HCT116 (cell line): ENCODE data around the gene SNED1. TPM values are rescaled to one million over a fixed set of nuclear protein-coding genes. Genes with fewer than 3 reads are reported as not detected.

Experiments used
- ATAC-seq: fragments of 200-7000 bp; cut with Tn5 transposase; 2 replicates; pipeline ENCODE4 v1.9.1; 2020; ENCODE audit warnings: mild to moderate bottlenecking, moderate library complexity
- BruUV-seq: library from RNA; stranded (reverse); fragments of 400-500 nt; replicated peaks from 2 replicates; lab custom pipeline; 2021; lab: Mats Ljungman, UMichigan
- CTCF ChIA-PET: fragments of 300-600 bp; sonication (Branson Sonifier 250); formaldehyde crosslinking; loops from one replicate; lab custom pipeline; 2021; ENCODE audit warnings: antibody characterized with exemption; lab: Charles Lee
- POLR2A ChIA-PET: fragments of 300-600, 350-600 bp; sonication (Branson Sonifier 250); formaldehyde crosslinking; loops from one replicate; lab custom pipeline; 2021; ENCODE audit warnings: antibody characterized with exemption; lab: Charles Lee
- RAD21 ChIA-PET, 2 experiments: fragments of 300-600 bp; sonication (Branson Sonifier 250); formaldehyde crosslinking; loops; one replicate each; lab custom pipeline; 2023; ENCODE audit warnings: low total read pairs in 2 of 2; ENCODE audit not compliant: uncharacterized antibody in 2 of 2, unreplicated experiment in 2 of 2, low non-redundant PET in 1 of 2; lab: Charles Lee
- DNase-seq: peaks from one replicate; pipeline ENCODE4 v3.0.0-alpha.2; 2010; ENCODE audit warnings: low read depth, low spot score
- H2AFZ ChIP-seq: fragments of 200-600 bp; shearing (Covaris generic), sonication (generic); 2 replicates; pipeline ENCODE4 v1.6.1; 2017; ENCODE audit warnings: low read depth, mixed run types, mixed read lengths, antibody characterized with exemption, low read length; ENCODE audit not compliant: poor library complexity, severe bottlenecking
- H3K27ac ChIP-seq: 2 replicates; pipeline ENCODE4 v1.5.1; 2012; ENCODE audit warnings: low read depth, low read length
- H3K27me3 ChIP-seq: fragments of 200-600 bp; sonication (generic); 2 replicates; pipeline ENCODE4 v1.6.1; 2016; ENCODE audit warnings: mixed run types, low read length, mixed read lengths; ENCODE audit not compliant: insufficient read depth
- H3K36me3 ChIP-seq, 2 experiments: fragments of 200-500 bp in 1 of 2; fragments of 200-600 bp in 1 of 2; sonication (Bioruptor generic) in 1 of 2; sonication (generic) in 1 of 2; 2 replicates each; pipeline versions ENCODE4 v1.5.1 to v1.6.1; 2014 to 2016; ENCODE audit warnings: low read length in 2 of 2, inconsistent platforms in 1 of 2, mixed read lengths in 1 of 2, mixed run types in 1 of 2; ENCODE audit not compliant: insufficient read depth in 2 of 2, control insufficient read depth in 1 of 2
- H3K4me1 ChIP-seq, 2 experiments: fragments of 200-600 bp in 1 of 2; sonication (generic) in 1 of 2; 2 replicates each; pipeline versions ENCODE4 v1.5.1 to v1.6.1; 2012 to 2017; ENCODE audit warnings: low read length in 2 of 2, inconsistent platforms in 1 of 2, mild to moderate bottlenecking in 1 of 2, mixed read lengths in 1 of 2, mixed run types in 1 of 2, moderate library complexity in 1 of 2; ENCODE audit not compliant: insufficient read depth in 2 of 2, control insufficient read depth in 1 of 2
- H3K4me2 ChIP-seq: fragments of 200-600 bp; sonication (generic); 2 replicates; pipeline ENCODE4 v1.6.1; 2017; ENCODE audit warnings: mixed run types, low read length, mixed read lengths
- H3K4me3 ChIP-seq, 2 experiments: fragments of 200-600 bp in 1 of 2; sonication (generic) in 1 of 2; replicated peaks in 1 of 2; 2 replicates each; pipeline ENCODE4 v1.5.1; 2011 to 2016; ENCODE audit warnings: low read length in 2 of 2, control low read depth in 1 of 2, low read depth in 1 of 2, mild to moderate bottlenecking in 1 of 2, mixed read lengths in 1 of 2, mixed run types in 1 of 2
- H3K79me2 ChIP-seq: fragments of 200-600 bp; sonication (generic); 2 replicates; pipeline ENCODE4 v1.6.1; 2017; ENCODE audit warnings: mild to moderate bottlenecking, mixed run types, low read length, moderate library complexity, mixed read lengths; ENCODE audit not compliant: insufficient read depth
- H3K9ac ChIP-seq: fragments of 200-600 bp; sonication (generic); 2 replicates; pipeline ENCODE4 v1.6.1; 2016; ENCODE audit warnings: low read length, mixed read lengths
- H3K9me2 ChIP-seq: fragments of 200-600 bp; sonication (generic), shearing (Covaris generic); 2 replicates; pipeline ENCODE4 v1.6.1; 2017; ENCODE audit warnings: mixed run types, mild to moderate bottlenecking, moderate library complexity; ENCODE audit not compliant: insufficient read depth
- H3K9me3 ChIP-seq, 2 experiments: fragments of 200-500 bp in 1 of 2; fragments of 200-600 bp in 1 of 2; sonication (Bioruptor generic) in 1 of 2; sonication (generic) in 1 of 2; 2 replicates each; pipeline ENCODE4 v1.6.1; 2014 to 2017; ENCODE audit warnings: low read length in 2 of 2, mixed read lengths in 2 of 2, inconsistent platforms in 1 of 2, low read depth in 1 of 2, mild to moderate bottlenecking in 1 of 2, mixed run types in 1 of 2, moderate library complexity in 1 of 2; ENCODE audit not compliant: control insufficient read depth in 1 of 2, insufficient read depth in 1 of 2
- H4K20me1 ChIP-seq: fragments of 200-600 bp; sonication (generic), shearing (Covaris generic); 2 replicates; pipeline ENCODE4 v1.6.1; 2017; ENCODE audit warnings: mixed run types, mild to moderate bottlenecking, moderate library complexity; ENCODE audit not compliant: insufficient read depth
- EGR1 ChIP-seq: IDR thresholded peaks from 2 replicates; pipeline ENCODE4 v1.6.1; 2012; ENCODE audit warnings: low read depth
- ELF1 ChIP-seq: IDR thresholded peaks from 2 replicates; pipeline ENCODE4 v1.6.1; 2012; ENCODE audit warnings: low read depth, borderline replicate concordance
- FOSL1 ChIP-seq: IDR thresholded peaks from 2 replicates; pipeline ENCODE4 v1.6.1; 2012; ENCODE audit warnings: low read depth
- JUND ChIP-seq: IDR thresholded peaks from 2 replicates; pipeline ENCODE4 v1.6.1; 2012
- POLR2A ChIP-seq: IDR thresholded peaks from 2 replicates; pipeline ENCODE4 v1.7.0; 2011; ENCODE audit warnings: borderline replicate concordance; ENCODE audit not compliant: insufficient read depth, insufficient read length; ENCODE audit errors: extremely low read depth
- POLR2AphosphoS5 ChIP-seq: IDR thresholded peaks from 2 replicates; pipeline ENCODE4 v1.6.1; 2011; ENCODE audit warnings: mild to moderate bottlenecking, low read depth, low read length, moderate library complexity
- RAD21 ChIP-seq: IDR thresholded peaks from 2 replicates; pipeline ENCODE4 v1.6.1; 2012; ENCODE audit warnings: low read depth, mild to moderate bottlenecking
- ZFX ChIP-seq: fragments of 450-650 bp; IDR thresholded peaks from 2 replicates; pipeline ENCODE4 v1.6.1; 2017
- ZNF274 ChIP-seq: fragments of 200-500 bp; sonication (Bioruptor generic); IDR thresholded peaks from 2 replicates; pipeline ENCODE4 v1.6.1; 2014; ENCODE audit warnings: mild to moderate bottlenecking, low read depth, low read length, inconsistent platforms
- intact Hi-C: fragments of 100-400 bp; cut with micrococcal nuclease; formaldehyde crosslinking; loops from 2 replicates; pipeline ENCODE4 v1.10.0; 2022
- total RNA-seq: library from RNA; stranded (reverse); gene quantifications from one replicate; pipeline ENCODE4 v1.2.1, GENCODE V29; 2021; ENCODE audit not compliant: unreplicated experiment
- TF ChIP-seq, protein P1 (sequence below): IDR thresholded peaks from 2 replicates; pipeline ENCODE4 v1.6.1; 2012; ENCODE audit warnings: low read depth
- TF ChIP-seq, protein P2 (sequence below): IDR thresholded peaks from 2 replicates; pipeline ENCODE4 v1.6.1; 2012

The SNED1 gene
- total RNA-seq, 1 experiment from 2014 or later, result 9.6 TPM

DNA sequence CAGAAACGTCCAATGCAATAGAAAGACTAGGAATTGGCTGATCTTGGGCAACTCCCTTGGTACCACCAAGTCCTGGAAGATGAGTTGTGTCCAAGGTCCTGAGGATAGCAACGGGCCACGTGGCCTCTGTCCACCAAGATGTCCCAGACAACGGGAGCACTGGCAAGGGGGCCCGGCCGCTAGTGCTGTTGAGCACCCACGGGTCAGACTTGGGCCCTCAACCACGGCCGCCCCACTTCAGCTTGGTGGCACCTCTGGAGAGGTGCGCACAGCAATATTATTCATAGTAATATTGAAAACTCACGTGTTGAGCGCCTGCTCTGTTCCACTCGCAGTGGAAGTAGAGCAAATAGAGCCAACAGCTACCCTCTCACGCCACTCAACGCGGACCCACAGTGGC, 131.9 kb downstream of the SNED1 start:
- Histone ChIP-seq H3K79me2 (no peaks in the 10 kb centered on the region), H4K20me1 (no peaks in the 10 kb centered on the region), H3K27ac (no peak overlapping the region), H3K27me3 (no peaks in the 10 kb centered on the region), H3K4me2 (no peak overlapping the region), H3K4me3 (no peak overlapping the region), H3K36me3 (peaks cover 2% of the 10 kb centered on the region in 2 experiments; a peak in 2 of 4 replicates), H3K9ac (no peak overlapping the region), H3K9me3 (no peaks in the 10 kb centered on the region), H3K9me2 (no peaks in the 10 kb centered on the region), H3K4me1 (no peaks in the 10 kb centered on the region), H2AFZ (no peak overlapping the region)
- intact Hi-C loops, result no loop called here
- DNase-seq (no peak), ATAC-seq (no peak)
- RAD21 ChIA-PET, result no interaction called here
- TF ChIP-seq POLR2A, result no peak
- no peak for TF ChIP-seq FOSL1
- TF ChIP-seq, protein P1, sequence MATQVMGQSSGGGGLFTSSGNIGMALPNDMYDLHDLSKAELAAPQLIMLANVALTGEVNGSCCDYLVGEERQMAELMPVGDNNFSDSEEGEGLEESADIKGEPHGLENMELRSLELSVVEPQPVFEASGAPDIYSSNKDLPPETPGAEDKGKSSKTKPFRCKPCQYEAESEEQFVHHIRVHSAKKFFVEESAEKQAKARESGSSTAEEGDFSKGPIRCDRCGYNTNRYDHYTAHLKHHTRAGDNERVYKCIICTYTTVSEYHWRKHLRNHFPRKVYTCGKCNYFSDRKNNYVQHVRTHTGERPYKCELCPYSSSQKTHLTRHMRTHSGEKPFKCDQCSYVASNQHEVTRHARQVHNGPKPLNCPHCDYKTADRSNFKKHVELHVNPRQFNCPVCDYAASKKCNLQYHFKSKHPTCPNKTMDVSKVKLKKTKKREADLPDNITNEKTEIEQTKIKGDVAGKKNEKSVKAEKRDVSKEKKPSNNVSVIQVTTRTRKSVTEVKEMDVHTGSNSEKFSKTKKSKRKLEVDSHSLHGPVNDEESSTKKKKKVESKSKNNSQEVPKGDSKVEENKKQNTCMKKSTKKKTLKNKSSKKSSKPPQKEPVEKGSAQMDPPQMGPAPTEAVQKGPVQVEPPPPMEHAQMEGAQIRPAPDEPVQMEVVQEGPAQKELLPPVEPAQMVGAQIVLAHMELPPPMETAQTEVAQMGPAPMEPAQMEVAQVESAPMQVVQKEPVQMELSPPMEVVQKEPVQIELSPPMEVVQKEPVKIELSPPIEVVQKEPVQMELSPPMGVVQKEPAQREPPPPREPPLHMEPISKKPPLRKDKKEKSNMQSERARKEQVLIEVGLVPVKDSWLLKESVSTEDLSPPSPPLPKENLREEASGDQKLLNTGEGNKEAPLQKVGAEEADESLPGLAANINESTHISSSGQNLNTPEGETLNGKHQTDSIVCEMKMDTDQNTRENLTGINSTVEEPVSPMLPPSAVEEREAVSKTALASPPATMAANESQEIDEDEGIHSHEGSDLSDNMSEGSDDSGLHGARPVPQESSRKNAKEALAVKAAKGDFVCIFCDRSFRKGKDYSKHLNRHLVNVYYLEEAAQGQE, result no peak
- no peak for TF ChIP-seq RAD21
- no peak for TF ChIP-seq ZFX
- no peak for TF ChIP-seq JUND
- no peak for TF ChIP-seq POLR2AphosphoS5
- TF ChIP-seq EGR1, result no peak
- TF ChIP-seq, protein P2, sequence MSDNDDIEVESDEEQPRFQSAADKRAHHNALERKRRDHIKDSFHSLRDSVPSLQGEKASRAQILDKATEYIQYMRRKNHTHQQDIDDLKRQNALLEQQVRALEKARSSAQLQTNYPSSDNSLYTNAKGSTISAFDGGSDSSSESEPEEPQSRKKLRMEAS, result no peak
- TF ChIP-seq ELF1, result no peak
- TF ChIP-seq ZNF274, result no peak
- CTCF ChIA-PET, result no interaction called here
- BruUV-seq, result no TSS peak
- POLR2A ChIA-PET, result no interaction called here
